GM12878 (cell line): ENCODE results near the gene ZNF691.

Experiments used
- CHD4 ChIP-seq: fragments of 200-600 bp; sonication (generic); IDR thresholded peaks from 2 replicates; pipeline ENCODE4 v1.6.1; 2016; ENCODE audit warnings: mild to moderate bottlenecking
- FOS ChIP-seq: IDR thresholded peaks from 3 replicates; pipeline ENCODE4 v1.6.1; 2011; ENCODE audit warnings: borderline replicate concordance; ENCODE audit not compliant: insufficient read length; ENCODE audit errors: extremely low read depth
- RAD21 ChIP-seq: IDR thresholded peaks from 2 replicates; pipeline ENCODE4 v1.6.1; 2011; ENCODE audit warnings: mild to moderate bottlenecking, low read depth, low read length, moderate library complexity; ENCODE audit not compliant: insufficient read depth
- RAD51 ChIP-seq: fragments of 450-650 bp; IDR thresholded peaks from 2 replicates; pipeline ENCODE4 v1.6.1; 2016; ENCODE audit warnings: moderate library complexity, mild to moderate bottlenecking, inconsistent platforms
- RCOR1 ChIP-seq: conservative IDR thresholded peaks from 2 replicates; pipeline ENCODE4 v1.6.1; 2012; ENCODE audit warnings: low read depth, low read length, improper control_type of control experiment
- TCF7 ChIP-seq: IDR thresholded peaks from 2 replicates; pipeline ENCODE4 v1.6.1; 2014; ENCODE audit warnings: antibody characterized with exemption, borderline replicate concordance

DNA sequence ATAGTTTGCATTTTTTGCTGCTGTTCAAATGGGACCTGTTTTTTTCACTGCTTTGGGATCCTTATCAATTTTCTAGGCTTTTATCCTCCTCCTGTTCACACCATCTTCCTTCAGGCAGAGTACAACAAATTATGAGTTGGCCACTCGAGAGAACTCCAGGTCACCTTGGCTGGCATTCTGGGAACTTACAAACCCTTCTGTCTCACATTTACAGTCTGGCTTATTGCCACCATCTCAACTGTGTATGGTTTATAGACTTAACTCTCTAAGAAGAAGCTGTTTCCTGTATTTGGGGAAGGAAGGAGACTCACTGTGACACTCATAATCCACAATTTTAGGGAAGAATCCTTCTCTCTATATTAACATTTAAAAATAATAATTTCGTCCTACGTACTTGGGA lies 5.4 kb upstream of the ZNF691 start:
- no peak for TF ChIP-seq RAD21
- TF ChIP-seq TCF7: no peak
- TF ChIP-seq CHD4: no peak
- no peak for TF ChIP-seq RAD51
- no peak for TF ChIP-seq FOS
- TF ChIP-seq RCOR1: no peak
